HG03469 (cell line): ENCODE data around the gene SMARCD3.

ENCODE experiments used
- ATAC-seq: cut with Tn5 transposase; IDR thresholded peaks from one replicate; pipeline ENCODE4 v1.9.1; 2021; ENCODE audit warnings: mild to moderate bottlenecking, moderate library complexity, moderate number of reproducible peaks; ENCODE audit not compliant: unreplicated experiment

SMARCD3 gene

GRCh38 chr7:151248346-151249033, at the start of gene SMARCD3:
Gene SMARCD3 (minus strand): TSS chr7:151248694. CDS start chr7:151248562, 132 bp downstream.
- no peak for ATAC-seq

- no peak for ATAC-seq
These were observed 47.9 kb upstream of the SMARCD3 start for GRCh38 chr7:151296202-151296992.

- ATAC-seq = no peak
These were observed 44.4 kb upstream of the SMARCD3 start for GRCh38 chr7:151292850-151293249.

- ATAC-seq = no peak
These were observed 42.7 kb upstream of the SMARCD3 start for GRCh38 chr7:151291206-151291605.

- ATAC-seq = no peak
These were observed 41.9 kb upstream of the SMARCD3 start for GRCh38 chr7:151290355-151290760.

GRCh38 chr7:151289891-151290290, 41.4 kb upstream of the SMARCD3 start:
- no peak for ATAC-seq

- no peak for ATAC-seq
These were observed 37.7 kb upstream of the SMARCD3 start for GRCh38 chr7:151286148-151286547.

- no peak for ATAC-seq
These were observed 34.8 kb upstream of the SMARCD3 start for GRCh38 chr7:151283302-151283701.

GRCh38 chr7:151282111-151282510, 33.6 kb upstream of the SMARCD3 start:
- no peak for ATAC-seq

- ATAC-seq = no peak
These were observed 33.2 kb upstream of the SMARCD3 start for GRCh38 chr7:151281686-151282085.

GRCh38 chr7:151280388-151281019, 32.0 kb upstream of the SMARCD3 start:
- ATAC-seq = no peak

GRCh38 chr7:151279868-151280267, 31.4 kb upstream of the SMARCD3 start:
- no peak for ATAC-seq

GRCh38 chr7:151278949-151279348, 30.5 kb upstream of the SMARCD3 start:
- no peak for ATAC-seq

GRCh38 chr7:151277631-151278030, 29.1 kb upstream of the SMARCD3 start:
- ATAC-seq = no peak

- ATAC-seq = no peak
These were observed 28.4 kb upstream of the SMARCD3 start for GRCh38 chr7:151276666-151277590.

- ATAC-seq = no peak
These were observed 27.5 kb upstream of the SMARCD3 start for GRCh38 chr7:151275813-151276577.

- no peak for ATAC-seq
These were observed 26.7 kb upstream of the SMARCD3 start for GRCh38 chr7:151274936-151275812.

GRCh38 chr7:151274396-151274795, 25.9 kb upstream of the SMARCD3 start:
- ATAC-seq = no peak
